ENCODE measurements around the gene GNG3. TPM values are rescaled to one million over a fixed set of nuclear protein-coding genes. Genes with fewer than 3 reads are reported as not detected.

Gene GNG3
- total and polyA plus RNA-seq, 2 experiments from 2014 or later: 2.1 to 7.2 TPM

- H3K36me3 ChIP-seq (ENCODE audit: insufficient read depth): peaks cover 20% of the 10 kb centered on the region
- peaks cover 56% of the 10 kb centered on the region for H3K36me3 Mint-ChIP-seq (ENCODE audit: low read depth)
- peak; percentile 88 for DNase-seq (ENCODE audit: low spot score)
- H3K9me3 Mint-ChIP-seq: no peaks in the 10 kb centered on the region; the same call in 2 of the 3 replicates
- no peak for TF ChIP-seq EZH2phosphoT487 (IDR thresholded peaks at IDR 0.05; ENCODE audit: unreplicated experiment)
- no peak for TF ChIP-seq EZH2 (IDR thresholded peaks at IDR 0.05; ENCODE audit: low read depth, unreplicated experiment)
- TF ChIP-seq ETS1 (IDR thresholded peaks at IDR 0.05): no peak; the same call in 1 of the 2 replicates
- TF ChIP-seq STAT1 (IDR thresholded peaks at IDR 0.05; ENCODE audit: unreplicated experiment): no peak
- TF ChIP-seq, protein P1, sequence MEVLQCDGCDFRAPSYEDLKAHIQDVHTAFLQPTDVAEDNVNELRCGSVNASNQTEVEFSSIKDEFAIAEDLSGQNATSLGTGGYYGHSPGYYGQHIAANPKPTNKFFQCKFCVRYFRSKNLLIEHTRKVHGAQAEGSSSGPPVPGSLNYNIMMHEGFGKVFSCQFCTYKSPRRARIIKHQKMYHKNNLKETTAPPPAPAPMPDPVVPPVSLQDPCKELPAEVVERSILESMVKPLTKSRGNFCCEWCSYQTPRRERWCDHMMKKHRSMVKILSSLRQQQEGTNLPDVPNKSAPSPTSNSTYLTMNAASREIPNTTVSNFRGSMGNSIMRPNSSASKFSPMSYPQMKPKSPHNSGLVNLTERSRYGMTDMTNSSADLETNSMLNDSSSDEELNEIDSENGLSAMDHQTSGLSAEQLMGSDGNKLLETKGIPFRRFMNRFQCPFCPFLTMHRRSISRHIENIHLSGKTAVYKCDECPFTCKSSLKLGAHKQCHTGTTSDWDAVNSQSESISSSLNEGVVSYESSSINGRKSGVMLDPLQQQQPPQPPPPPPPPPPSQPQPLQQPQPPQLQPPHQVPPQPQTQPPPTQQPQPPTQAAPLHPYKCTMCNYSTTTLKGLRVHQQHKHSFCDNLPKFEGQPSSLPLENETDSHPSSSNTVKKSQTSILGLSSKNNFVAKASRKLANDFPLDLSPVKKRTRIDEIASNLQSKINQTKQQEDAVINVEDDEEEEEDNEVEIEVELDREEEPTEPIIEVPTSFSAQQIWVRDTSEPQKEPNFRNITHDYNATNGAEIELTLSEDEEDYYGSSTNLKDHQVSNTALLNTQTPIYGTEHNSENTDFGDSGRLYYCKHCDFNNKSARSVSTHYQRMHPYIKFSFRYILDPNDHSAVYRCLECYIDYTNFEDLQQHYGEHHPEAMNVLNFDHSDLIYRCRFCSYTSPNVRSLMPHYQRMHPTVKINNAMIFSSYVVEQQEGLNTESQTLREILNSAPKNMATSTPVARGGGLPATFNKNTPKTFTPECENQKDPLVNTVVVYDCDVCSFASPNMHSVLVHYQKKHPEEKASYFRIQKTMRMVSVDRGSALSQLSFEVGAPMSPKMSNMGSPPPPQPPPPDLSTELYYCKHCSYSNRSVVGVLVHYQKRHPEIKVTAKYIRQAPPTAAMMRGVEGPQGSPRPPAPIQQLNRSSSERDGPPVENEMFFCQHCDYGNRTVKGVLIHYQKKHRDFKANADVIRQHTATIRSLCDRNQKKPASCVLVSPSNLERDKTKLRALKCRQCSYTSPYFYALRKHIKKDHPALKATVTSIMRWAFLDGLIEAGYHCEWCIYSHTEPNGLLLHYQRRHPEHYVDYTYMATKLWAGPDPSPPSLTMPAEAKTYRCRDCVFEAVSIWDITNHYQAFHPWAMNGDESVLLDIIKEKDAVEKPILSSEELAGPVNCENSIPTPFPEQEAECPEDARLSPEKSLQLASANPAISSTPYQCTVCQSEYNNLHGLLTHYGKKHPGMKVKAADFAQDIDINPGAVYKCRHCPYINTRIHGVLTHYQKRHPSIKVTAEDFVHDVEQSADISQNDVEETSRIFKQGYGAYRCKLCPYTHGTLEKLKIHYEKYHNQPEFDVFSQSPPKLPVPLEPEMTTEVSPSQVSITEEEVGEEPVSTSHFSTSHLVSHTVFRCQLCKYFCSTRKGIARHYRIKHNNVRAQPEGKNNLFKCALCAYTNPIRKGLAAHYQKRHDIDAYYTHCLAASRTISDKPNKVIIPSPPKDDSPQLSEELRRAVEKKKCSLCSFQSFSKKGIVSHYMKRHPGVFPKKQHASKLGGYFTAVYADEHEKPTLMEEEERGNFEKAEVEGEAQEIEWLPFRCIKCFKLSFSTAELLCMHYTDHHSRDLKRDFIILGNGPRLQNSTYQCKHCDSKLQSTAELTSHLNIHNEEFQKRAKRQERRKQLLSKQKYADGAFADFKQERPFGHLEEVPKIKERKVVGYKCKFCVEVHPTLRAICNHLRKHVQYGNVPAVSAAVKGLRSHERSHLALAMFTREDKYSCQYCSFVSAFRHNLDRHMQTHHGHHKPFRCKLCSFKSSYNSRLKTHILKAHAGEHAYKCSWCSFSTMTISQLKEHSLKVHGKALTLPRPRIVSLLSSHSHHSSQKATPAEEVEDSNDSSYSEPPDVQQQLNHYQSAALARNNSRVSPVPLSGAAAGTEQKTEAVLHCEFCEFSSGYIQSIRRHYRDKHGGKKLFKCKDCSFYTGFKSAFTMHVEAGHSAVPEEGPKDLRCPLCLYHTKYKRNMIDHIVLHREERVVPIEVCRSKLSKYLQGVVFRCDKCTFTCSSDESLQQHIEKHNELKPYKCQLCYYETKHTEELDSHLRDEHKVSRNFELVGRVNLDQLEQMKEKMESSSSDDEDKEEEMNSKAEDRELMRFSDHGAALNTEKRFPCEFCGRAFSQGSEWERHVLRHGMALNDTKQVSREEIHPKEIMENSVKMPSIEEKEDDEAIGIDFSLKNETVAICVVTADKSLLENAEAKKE (CRISPR knock-in tag; IDR thresholded peaks at IDR 0.05): no peak
- TF ChIP-seq ZNF331 (CRISPR knock-in tag; IDR thresholded peaks at IDR 0.05; ENCODE audit: low read depth): no peak
- TF ChIP-seq POLR2AphosphoS5 (IDR thresholded peaks at IDR 0.05; ENCODE audit: low read depth): no peak
- no peak for TF ChIP-seq REST (IDR thresholded peaks at IDR 0.05; ENCODE audit: unreplicated experiment)
- no peak for TF ChIP-seq CTCF (conservative IDR thresholded peaks at IDR 0.05; ENCODE audit: low read depth in 2 of 2)
- no peak for TF ChIP-seq ZNF114 (CRISPR knock-in tag; IDR thresholded peaks at IDR 0.05)
- TF ChIP-seq NANOG (IDR thresholded peaks at IDR 0.05; ENCODE audit: borderline replicate concordance): no peak
- TF ChIP-seq CREB1 (CRISPR knock-in tag; IDR thresholded peaks at IDR 0.05; ENCODE audit: low read depth): no peak
- TF ChIP-seq JUNB (IDR thresholded peaks at IDR 0.05; ENCODE audit: unreplicated experiment): no peak
- H3K27me3 Mint-ChIP-seq (ENCODE audit: insufficient read depth, low read depth, poor library complexity): peaks cover 13% of the 10 kb centered on the region
- peaks cover 17% of the 10 kb centered on the region for H3K4me1 Mint-ChIP-seq
- peaks cover 15% of the 10 kb centered on the region for H4K20me1 ChIP-seq (replicated peaks; ENCODE audit: insufficient read depth)
- H3K4me2 ChIP-seq: peak overlapping the region; percentile 97
- H3K27me3 ChIP-seq (ENCODE audit: insufficient read depth): no peaks in the 10 kb centered on the region
- peak overlapping the region; percentile 93 for H2AFZ ChIP-seq
- peak; percentile 66 for ATAC-seq
- peaks cover 20% of the 10 kb centered on the region for H3K4me1 ChIP-seq (ENCODE audit: insufficient read depth)
- H3K4me3 ChIP-seq: peak overlapping the region; percentile 99
- H3K4me3 Mint-ChIP-seq: peak overlapping the region; percentile 98
- H3K9me2 ChIP-seq (ENCODE audit: insufficient read depth): no peaks in the 10 kb centered on the region
- peaks cover 51% of the 10 kb centered on the region for H3K79me2 ChIP-seq (replicated peaks; ENCODE audit: insufficient read depth)
- H3F3A ChIP-seq (replicated peaks; ENCODE audit: low read depth): peaks cover 59% of the 10 kb centered on the region
- peak overlapping the region; percentile 98 for H3K27ac Mint-ChIP-seq
- peak overlapping the region; percentile 98 for H3K27ac ChIP-seq (ENCODE audit: low read depth)
Observed at GRCh38 chr11:62664405-62665074, 42.9 kb upstream of the GNG3 start.

Measured in GM23338 (cell line).